Measurements from ENCODE around the gene CACNA1C. TPM values are rescaled to one million over a fixed set of nuclear protein-coding genes. Genes with fewer than 3 reads are reported as not detected.

Gene CACNA1C
- total RNA-seq, 6 donors from 2014 or later = 5.2 to 45.1 (median 8.8) TPM

DNA sequence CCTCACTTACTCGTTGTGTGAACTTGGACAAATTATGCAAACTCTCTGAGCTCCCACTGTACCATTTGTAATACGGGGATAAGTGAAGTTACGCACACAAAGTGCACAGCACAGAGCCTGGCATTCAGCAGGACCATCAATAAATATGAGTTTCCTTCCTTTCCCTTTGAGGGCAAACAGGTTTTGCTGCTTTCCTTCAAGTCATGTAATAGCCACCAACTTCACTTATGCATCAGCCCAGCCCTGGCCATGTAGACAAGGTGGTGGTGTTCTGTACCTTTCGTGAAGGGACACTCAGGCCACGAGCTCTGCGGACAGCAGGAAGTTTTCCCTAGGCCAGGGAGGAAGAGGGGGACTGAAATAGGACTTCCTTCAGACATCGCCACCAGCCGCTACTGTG lies 272.7 kb downstream of the CACNA1C start:
- Histone ChIP-seq H3K27me3 (no peaks in the 10 kb centered on the region), H3K4me3 (no peak overlapping the region), H3K27ac (no peak overlapping the region), H3K36me3 (no peaks in the 10 kb centered on the region), H3K9me3 (no peaks in the 10 kb centered on the region), H3K4me1 (peaks cover 6 to 17% (median 11%) of the 10 kb centered on the region in 4 donors)
- no peak for DNase-seq
- no peak for TF ChIP-seq POLR2A (IDR thresholded peaks at IDR 0.05)
- no peak for ATAC-seq (ENCODE audit: low FRiP score in 2 of 2)
- WGBS, 2 donors = 44 to 66% methylated on average over 7 to 8 of the region's 8 CpGs

DNA sequence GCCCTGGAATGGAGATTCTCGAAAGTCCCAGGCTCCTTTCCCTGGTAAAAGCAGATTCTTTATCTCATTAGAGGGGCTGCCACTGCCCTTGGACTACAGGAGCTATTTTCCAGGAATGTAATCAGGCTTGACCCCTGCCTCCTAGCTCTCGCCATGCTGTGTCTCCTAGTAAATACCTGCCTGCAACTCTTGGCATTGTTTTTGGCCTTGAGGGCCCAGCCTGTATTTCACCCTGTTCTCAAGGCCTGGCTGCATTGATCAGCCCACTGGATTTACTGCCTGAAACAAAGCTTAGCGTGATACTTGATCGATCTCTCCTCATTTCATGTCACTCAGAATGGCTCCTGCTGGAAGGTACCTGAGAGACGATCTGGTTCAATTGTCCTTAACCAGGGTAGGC lies 273.7 kb downstream of the CACNA1C start:
- WGBS, 2 donors = 93 to 94% methylated on average over 5 of the region's 5 CpGs
- Histone ChIP-seq H3K27ac (no peak overlapping the region), H3K36me3 (no peaks in the 10 kb centered on the region), H3K4me3 (no peak overlapping the region), H3K9me3 (no peaks in the 10 kb centered on the region), H3K4me1 (peaks cover 6 to 17% (median 11%) of the 10 kb centered on the region in 4 donors), H3K27me3 (no peaks in the 10 kb centered on the region)
- ATAC-seq (ENCODE audit: low FRiP score in 2 of 2) (no peak), DNase-seq (no peak)
- TF ChIP-seq POLR2AphosphoS5 (IDR thresholded peaks at IDR 0.05) (no peak), EP300 (IDR thresholded peaks at IDR 0.05) (no peak), POLR2A (IDR thresholded peaks at IDR 0.05) (no peak)
- TF ChIP-seq, protein P1, sequence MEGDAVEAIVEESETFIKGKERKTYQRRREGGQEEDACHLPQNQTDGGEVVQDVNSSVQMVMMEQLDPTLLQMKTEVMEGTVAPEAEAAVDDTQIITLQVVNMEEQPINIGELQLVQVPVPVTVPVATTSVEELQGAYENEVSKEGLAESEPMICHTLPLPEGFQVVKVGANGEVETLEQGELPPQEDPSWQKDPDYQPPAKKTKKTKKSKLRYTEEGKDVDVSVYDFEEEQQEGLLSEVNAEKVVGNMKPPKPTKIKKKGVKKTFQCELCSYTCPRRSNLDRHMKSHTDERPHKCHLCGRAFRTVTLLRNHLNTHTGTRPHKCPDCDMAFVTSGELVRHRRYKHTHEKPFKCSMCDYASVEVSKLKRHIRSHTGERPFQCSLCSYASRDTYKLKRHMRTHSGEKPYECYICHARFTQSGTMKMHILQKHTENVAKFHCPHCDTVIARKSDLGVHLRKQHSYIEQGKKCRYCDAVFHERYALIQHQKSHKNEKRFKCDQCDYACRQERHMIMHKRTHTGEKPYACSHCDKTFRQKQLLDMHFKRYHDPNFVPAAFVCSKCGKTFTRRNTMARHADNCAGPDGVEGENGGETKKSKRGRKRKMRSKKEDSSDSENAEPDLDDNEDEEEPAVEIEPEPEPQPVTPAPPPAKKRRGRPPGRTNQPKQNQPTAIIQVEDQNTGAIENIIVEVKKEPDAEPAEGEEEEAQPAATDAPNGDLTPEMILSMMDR (IDR thresholded peaks at IDR 0.05) = no peak

DNA sequence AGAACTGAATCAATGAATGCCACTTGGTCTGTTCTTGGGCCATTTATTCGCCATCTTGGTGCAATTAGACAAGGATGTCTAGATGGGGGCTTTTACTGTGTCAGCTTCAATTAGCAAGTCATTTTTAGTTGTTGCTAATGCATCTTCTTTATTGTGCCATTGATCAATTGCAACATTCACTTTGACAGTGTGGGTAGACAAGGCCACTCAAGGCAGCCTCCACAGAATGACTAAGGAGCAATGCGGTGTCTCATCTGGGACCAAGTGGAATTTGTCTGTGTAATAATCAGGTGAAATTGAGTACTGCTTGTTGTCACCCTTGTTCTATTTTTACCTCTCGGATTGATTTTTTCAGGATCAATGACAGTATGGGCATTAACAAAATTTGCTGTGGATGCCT lies 275.9 kb downstream of the CACNA1C start:
- H3K4me3 ChIP-seq = no peak overlapping the region
- peaks cover 3 to 8% (median 5%) of the 10 kb centered on the region in 4 donors for H3K4me1 ChIP-seq
- no peak overlapping the region for H3K27ac ChIP-seq
- H3K9me3 ChIP-seq = no peaks in the 10 kb centered on the region
- H3K36me3 ChIP-seq = no peaks in the 10 kb centered on the region
- DNase-seq (no peak), ATAC-seq (ENCODE audit: low FRiP score in 2 of 2) (no peak)
- no peaks in the 10 kb centered on the region for H3K27me3 ChIP-seq
- TF ChIP-seq EP300 (IDR thresholded peaks at IDR 0.05) (no peak), POLR2A (IDR thresholded peaks at IDR 0.05) (no peak), POLR2AphosphoS5 (IDR thresholded peaks at IDR 0.05) (no peak)
- TF ChIP-seq, protein P1 (IDR thresholded peaks at IDR 0.05) = no peak
- 78 to 93% methylated on average over 3 of the region's 3 CpGs for WGBS, 2 donors

DNA sequence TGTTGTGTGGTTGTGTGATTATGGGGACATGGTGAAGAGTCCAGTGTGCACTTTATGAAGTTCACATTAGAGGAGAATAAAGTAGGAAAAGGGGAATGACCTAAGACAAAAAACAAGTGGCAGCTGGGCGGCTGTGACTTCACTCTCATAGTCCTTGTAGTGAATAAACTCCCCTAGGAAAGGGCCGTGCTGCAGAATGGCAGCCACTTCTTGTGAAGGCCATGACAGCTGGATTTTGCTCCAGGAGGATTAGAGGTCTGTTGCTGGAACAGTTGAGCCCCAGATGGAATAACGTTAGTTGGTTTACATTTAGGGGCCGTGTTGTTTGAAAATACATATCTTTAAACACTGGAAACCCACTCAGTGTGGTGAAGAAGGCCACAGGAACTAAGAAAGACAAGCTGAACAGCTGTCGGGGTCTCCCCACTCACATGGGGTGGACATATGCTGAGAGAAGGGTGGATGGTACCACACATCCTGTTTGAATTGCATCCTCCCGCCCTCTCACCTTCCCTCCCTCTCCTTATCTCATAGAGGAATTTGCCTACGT lies 276.9 kb downstream of the CACNA1C start:
- Histone ChIP-seq H3K4me1 (peaks cover 0 to 3% (median 0%) of the 10 kb centered on the region in 4 donors), H3K27me3 (no peaks in the 10 kb centered on the region), H3K27ac (no peak overlapping the region), H3K36me3 (no peaks in the 10 kb centered on the region), H3K9me3 (no peaks in the 10 kb centered on the region), H3K4me3 (no peak overlapping the region)
- no peak for DNase-seq
- ATAC-seq (ENCODE audit: low FRiP score in 2 of 2) = no peak
- TF ChIP-seq, protein P1 (IDR thresholded peaks at IDR 0.05) = no peak
- TF ChIP-seq POLR2AphosphoS5 (IDR thresholded peaks at IDR 0.05) (no peak), EP300 (IDR thresholded peaks at IDR 0.05) (no peak), POLR2A (IDR thresholded peaks at IDR 0.05) (no peak)
- 62 to 76% methylated on average over 7 of the region's 7 CpGs for WGBS, 2 donors

DNA sequence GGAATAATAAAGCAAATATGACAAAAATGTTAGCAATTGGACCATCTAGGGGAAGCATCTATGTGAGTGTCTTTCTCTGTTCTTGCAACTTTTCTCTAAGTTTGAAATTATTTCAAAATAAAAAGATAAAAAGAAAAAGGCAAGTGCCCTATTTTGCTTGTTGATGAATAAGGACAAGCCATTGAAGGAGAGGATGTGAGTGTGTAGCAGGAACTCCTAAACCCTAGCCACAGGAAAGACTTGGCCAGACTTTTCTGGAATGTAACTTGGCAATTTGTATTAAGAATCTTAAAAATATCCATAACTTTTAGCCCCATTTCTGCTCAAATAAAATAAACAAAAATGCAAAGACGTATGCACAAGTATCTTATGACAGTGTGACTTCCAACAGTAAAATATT lies 279.4 kb downstream of the CACNA1C start:
- H3K4me3 ChIP-seq = no peak overlapping the region
- ATAC-seq (ENCODE audit: low FRiP score in 2 of 2) = no peak
- H3K27ac ChIP-seq = no peak overlapping the region
- TF ChIP-seq, protein P1 (IDR thresholded peaks at IDR 0.05) = no peak
- TF ChIP-seq POLR2AphosphoS5 (IDR thresholded peaks at IDR 0.05) = no peak
- TF ChIP-seq POLR2A (IDR thresholded peaks at IDR 0.05) = no peak
- no peak for TF ChIP-seq EP300 (IDR thresholded peaks at IDR 0.05)
- no peaks in the 10 kb centered on the region for H3K36me3 ChIP-seq
- 53 to 62% methylated on average over 1 of the region's 1 CpG for WGBS, 2 donors
- H3K4me1 ChIP-seq = peaks cover 0 to 19% (median 3%) of the 10 kb centered on the region in 4 donors
- no peaks in the 10 kb centered on the region for H3K27me3 ChIP-seq
- no peak for DNase-seq
- no peaks in the 10 kb centered on the region for H3K9me3 ChIP-seq

Data from upper lobe of left lung (tissue), 6 donors.